ENCODE measurements around the gene CMA1.
"Not testable (repeated sequence)": the region's sequence is repeated elsewhere in the genome, so short reads cannot be mapped to it uniquely, and the experiment has no call there.

Gene CMA1, protein sequence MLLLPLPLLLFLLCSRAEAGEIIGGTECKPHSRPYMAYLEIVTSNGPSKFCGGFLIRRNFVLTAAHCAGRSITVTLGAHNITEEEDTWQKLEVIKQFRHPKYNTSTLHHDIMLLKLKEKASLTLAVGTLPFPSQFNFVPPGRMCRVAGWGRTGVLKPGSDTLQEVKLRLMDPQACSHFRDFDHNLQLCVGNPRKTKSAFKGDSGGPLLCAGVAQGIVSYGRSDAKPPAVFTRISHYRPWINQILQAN

GRCh38 chr14:24508155-24508840 is at the start of gene CMA1:
TSS of gene CMA1 (minus strand) at chr14:24508265. CDS start at chr14:24508235, 30 bp downstream.
- no peak for DNase-seq (ENCODE audit: low spot score in 2 of 2)
- no peak within 1 kb of the TSS for H3K4me3 ChIP-seq
- H3K9me3 ChIP-seq, result no peaks in the 10 kb centered on the region
- no peaks in the 10 kb centered on the region for H3K27me3 ChIP-seq (ENCODE audit: low read depth)
- no peaks in the 10 kb centered on the region for H3K4me1 ChIP-seq
- in situ Hi-C loops (cut with MboI; ENCODE audit: low sequenced_read_pairs), result no loop called here
- no peaks in the 10 kb centered on the region for H3K36me3 ChIP-seq (replicated peaks)

- no peak for DNase-seq (ENCODE audit: low spot score in 2 of 2)
- in situ Hi-C loops (cut with MboI; ENCODE audit: low sequenced_read_pairs), result no loop called here
- H3K4me1 ChIP-seq, result no peaks in the 10 kb centered on the region
- no peaks in the 10 kb centered on the region for H3K27me3 ChIP-seq (ENCODE audit: low read depth)
- no peaks in the 10 kb centered on the region for H3K9me3 ChIP-seq
- no peak overlapping the region for H3K4me3 ChIP-seq
- H3K36me3 ChIP-seq (replicated peaks), result no peaks in the 10 kb centered on the region
Measured at GRCh38 chr14:24556756-24557155, 48.7 kb upstream of the CMA1 start.

DNA sequence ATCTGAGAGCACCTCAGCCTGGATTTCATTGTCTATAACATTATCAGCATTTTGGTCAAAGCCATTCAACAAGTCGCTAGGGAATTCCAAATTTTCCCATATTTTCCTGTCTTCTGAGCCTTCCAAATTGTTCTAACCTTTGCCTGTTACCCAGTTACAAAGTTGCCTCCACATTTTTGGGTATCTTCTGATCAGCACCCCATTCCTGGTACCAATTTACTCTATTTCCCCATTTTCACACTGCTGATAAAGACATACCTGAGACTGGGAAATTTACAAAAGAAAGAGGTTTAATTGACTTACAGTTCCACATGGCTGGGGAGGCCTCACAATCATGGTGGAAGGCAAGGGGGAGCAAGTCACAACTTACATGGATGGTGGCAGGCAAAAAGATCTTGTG is 41.0 kb upstream of the CMA1 start:
- H3K4me1 ChIP-seq; in situ Hi-C loops (cut with MboI; ENCODE audit: low sequenced_read_pairs); H3K4me3 ChIP-seq; H3K27me3 ChIP-seq (ENCODE audit: low read depth); H3K9me3 ChIP-seq; H3K36me3 ChIP-seq (replicated peaks); DNase-seq (ENCODE audit: low spot score in 2 of 2): not testable (repeated sequence)

DNA sequence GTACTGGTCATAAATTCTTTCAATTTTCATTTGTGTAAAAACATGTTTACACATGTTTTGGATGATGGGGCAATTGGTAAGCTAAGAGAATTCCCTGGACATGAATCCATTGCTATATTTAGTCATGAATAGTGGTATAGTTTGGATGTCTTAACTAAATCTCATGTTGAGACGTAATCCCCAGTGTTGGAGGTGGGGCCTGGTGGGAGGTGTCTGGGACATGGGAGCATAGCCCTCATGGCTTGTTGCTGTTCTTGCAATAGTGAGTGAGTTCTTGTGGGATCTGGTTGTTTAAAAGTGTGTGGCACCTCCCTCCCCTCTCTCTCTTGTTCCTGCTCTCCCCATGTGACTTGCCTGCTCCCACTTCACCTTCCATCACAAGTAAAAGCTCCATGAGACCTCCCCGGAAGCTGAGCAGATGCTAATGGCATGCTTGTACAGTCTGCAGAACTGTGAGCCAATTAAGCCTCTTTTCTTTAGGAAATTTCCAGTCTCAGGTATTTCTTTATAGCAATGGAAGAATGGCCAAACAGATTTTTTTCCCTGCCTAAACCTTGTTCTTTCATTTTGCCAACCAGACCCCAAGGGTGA is 34.4 kb upstream of the CMA1 start:
- no peak for DNase-seq (ENCODE audit: low spot score in 2 of 2)
- no peak overlapping the region for H3K4me3 ChIP-seq
- H3K36me3 ChIP-seq (replicated peaks), result no peaks in the 10 kb centered on the region
- H3K9me3 ChIP-seq, result no peaks in the 10 kb centered on the region
- no peaks in the 10 kb centered on the region for H3K27me3 ChIP-seq (ENCODE audit: low read depth)
- H3K4me1 ChIP-seq, result no peaks in the 10 kb centered on the region
- in situ Hi-C loops (cut with MboI; ENCODE audit: low sequenced_read_pairs), result no loop called here

GRCh38 chr14:24535737-24536136 is 27.7 kb upstream of the CMA1 start:
- no peak for DNase-seq (ENCODE audit: low spot score in 2 of 2)
- H3K4me1 ChIP-seq, result no peaks in the 10 kb centered on the region
- no peaks in the 10 kb centered on the region for H3K9me3 ChIP-seq
- no peaks in the 10 kb centered on the region for H3K27me3 ChIP-seq (ENCODE audit: low read depth)
- H3K4me3 ChIP-seq, result no peak overlapping the region
- in situ Hi-C loops (cut with MboI; ENCODE audit: low sequenced_read_pairs), result no loop called here
- no peaks in the 10 kb centered on the region for H3K36me3 ChIP-seq (replicated peaks)

- Histone ChIP-seq H3K4me3 (no peak overlapping the region), H3K36me3 (replicated peaks) (no peaks in the 10 kb centered on the region), H3K4me1 (no peaks in the 10 kb centered on the region), H3K27me3 (ENCODE audit: low read depth) (no peaks in the 10 kb centered on the region), H3K9me3 (no peaks in the 10 kb centered on the region)
- in situ Hi-C loops (cut with MboI; ENCODE audit: low sequenced_read_pairs), result no loop called here
- no peak for DNase-seq (ENCODE audit: low spot score in 2 of 2)
Measured at GRCh38 chr14:24534286-24534685, 26.2 kb upstream of the CMA1 start.

- H3K4me1 ChIP-seq; H3K9me3 ChIP-seq; DNase-seq (ENCODE audit: low spot score in 2 of 2); in situ Hi-C loops (cut with MboI; ENCODE audit: low sequenced_read_pairs); H3K4me3 ChIP-seq; H3K36me3 ChIP-seq (replicated peaks); H3K27me3 ChIP-seq (ENCODE audit: low read depth): not testable (repeated sequence)
Measured at GRCh38 chr14:24525877-24526620, 18.0 kb upstream of the CMA1 start.

- H3K36me3 ChIP-seq (replicated peaks), result no peaks in the 10 kb centered on the region
- in situ Hi-C loops (cut with MboI; ENCODE audit: low sequenced_read_pairs), result no loop called here
- no peaks in the 10 kb centered on the region for H3K4me1 ChIP-seq
- no peaks in the 10 kb centered on the region for H3K9me3 ChIP-seq
- no peak overlapping the region for H3K4me3 ChIP-seq
- no peak for DNase-seq (ENCODE audit: low spot score in 2 of 2)
- H3K27me3 ChIP-seq (ENCODE audit: low read depth), result no peaks in the 10 kb centered on the region
Measured at GRCh38 chr14:24518851-24519250, 10.8 kb upstream of the CMA1 start.

- Histone ChIP-seq H3K4me1 (no peaks in the 10 kb centered on the region), H3K36me3 (replicated peaks) (no peaks in the 10 kb centered on the region), H3K9me3 (no peaks in the 10 kb centered on the region), H3K4me3 (no peak overlapping the region), H3K27me3 (ENCODE audit: low read depth) (no peaks in the 10 kb centered on the region)
- DNase-seq (ENCODE audit: low spot score in 2 of 2), result no peak
- in situ Hi-C loops (cut with MboI; ENCODE audit: low sequenced_read_pairs), result no loop called here
Measured at GRCh38 chr14:24514209-24514608, 6.1 kb upstream of the CMA1 start.

DNA sequence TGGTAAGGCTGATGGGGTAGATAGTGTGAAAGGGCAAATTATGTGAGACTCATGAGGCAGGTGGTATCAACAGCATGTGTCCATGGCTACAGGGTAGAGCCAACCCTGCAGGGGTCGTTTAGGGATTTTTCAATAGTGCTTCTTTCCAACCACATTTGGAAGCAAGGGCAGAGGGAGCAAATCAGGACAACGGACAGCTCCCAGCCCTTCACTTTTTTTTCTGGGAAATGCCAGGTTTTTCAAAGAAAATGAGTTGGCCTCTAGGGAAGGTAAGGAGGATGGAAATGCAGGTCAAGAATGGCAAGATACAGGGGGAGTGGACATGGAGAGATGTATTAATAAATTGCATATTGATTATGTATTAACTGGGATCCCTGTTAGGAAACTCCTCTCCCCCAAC is 4.9 kb upstream of the CMA1 start:
- Histone ChIP-seq H3K4me1 (no peaks in the 10 kb centered on the region), H3K9me3 (no peaks in the 10 kb centered on the region), H3K4me3 (no peak overlapping the region), H3K36me3 (replicated peaks) (no peaks in the 10 kb centered on the region), H3K27me3 (ENCODE audit: low read depth) (no peaks in the 10 kb centered on the region)
- no peak for DNase-seq (ENCODE audit: low spot score in 2 of 2)
- in situ Hi-C loops (cut with MboI; ENCODE audit: low sequenced_read_pairs), result no loop called here

DNA sequence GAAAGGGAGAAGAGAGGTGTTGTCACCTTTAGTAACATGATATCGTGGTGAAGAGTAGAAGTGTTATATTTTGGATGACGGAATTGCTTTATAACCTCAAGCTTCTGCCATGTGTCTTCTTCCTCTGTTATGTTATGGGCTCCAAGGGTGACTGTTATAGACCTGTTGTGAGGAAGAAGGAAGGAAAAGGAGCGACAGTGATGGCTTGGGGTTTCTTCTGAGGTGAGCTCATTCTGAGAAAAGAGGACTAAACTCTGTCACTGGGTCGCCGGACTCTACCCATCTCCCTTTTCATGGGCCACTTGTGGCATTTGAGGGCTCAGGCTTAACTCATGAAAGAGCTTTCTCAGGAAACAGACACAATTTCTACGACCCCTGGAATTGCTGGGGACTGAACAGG is 1.6 kb downstream of the CMA1 start:
- no peaks in the 10 kb centered on the region for H3K36me3 ChIP-seq (replicated peaks)
- no peaks in the 10 kb centered on the region for H3K27me3 ChIP-seq (ENCODE audit: low read depth)
- in situ Hi-C loops (cut with MboI; ENCODE audit: low sequenced_read_pairs), result no loop called here
- H3K4me1 ChIP-seq, result no peaks in the 10 kb centered on the region
- no peak for DNase-seq (ENCODE audit: low spot score in 2 of 2)
- no peak overlapping the region for H3K4me3 ChIP-seq
- no peaks in the 10 kb centered on the region for H3K9me3 ChIP-seq

DNA sequence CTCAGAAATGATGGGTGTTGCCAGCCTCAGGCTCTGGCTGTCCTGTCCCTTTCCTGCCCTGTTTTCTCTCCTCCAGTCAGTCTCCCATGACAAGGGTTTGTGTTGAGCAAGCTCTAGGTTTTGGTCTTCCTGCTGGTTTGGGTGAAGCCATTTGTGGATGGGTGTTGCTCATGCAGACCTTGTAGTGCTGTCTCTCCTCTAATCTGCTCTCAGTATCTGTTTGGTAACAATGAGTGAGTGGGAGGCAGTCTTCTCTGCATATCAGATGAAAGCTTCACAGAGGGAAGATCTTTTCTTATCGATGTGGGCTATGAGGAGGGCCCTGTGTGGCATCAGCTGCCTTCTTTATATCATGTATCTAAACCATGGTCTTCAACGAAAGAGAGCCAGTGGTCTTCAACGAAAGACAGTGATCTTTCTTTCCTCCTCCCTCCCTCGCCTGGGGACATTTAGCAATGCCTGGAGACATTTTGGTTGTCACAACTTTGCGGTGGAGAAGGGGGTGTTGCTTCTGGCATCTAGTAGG is 3.6 kb downstream of the CMA1 start:
- Histone ChIP-seq H3K4me1 (no peaks in the 10 kb centered on the region), H3K27me3 (ENCODE audit: low read depth) (no peaks in the 10 kb centered on the region), H3K9me3 (no peaks in the 10 kb centered on the region), H3K36me3 (replicated peaks) (no peaks in the 10 kb centered on the region), H3K4me3 (no peak overlapping the region)
- DNase-seq (ENCODE audit: low spot score in 2 of 2), result no peak
- in situ Hi-C loops (cut with MboI; ENCODE audit: low sequenced_read_pairs), result no loop called here

DNA sequence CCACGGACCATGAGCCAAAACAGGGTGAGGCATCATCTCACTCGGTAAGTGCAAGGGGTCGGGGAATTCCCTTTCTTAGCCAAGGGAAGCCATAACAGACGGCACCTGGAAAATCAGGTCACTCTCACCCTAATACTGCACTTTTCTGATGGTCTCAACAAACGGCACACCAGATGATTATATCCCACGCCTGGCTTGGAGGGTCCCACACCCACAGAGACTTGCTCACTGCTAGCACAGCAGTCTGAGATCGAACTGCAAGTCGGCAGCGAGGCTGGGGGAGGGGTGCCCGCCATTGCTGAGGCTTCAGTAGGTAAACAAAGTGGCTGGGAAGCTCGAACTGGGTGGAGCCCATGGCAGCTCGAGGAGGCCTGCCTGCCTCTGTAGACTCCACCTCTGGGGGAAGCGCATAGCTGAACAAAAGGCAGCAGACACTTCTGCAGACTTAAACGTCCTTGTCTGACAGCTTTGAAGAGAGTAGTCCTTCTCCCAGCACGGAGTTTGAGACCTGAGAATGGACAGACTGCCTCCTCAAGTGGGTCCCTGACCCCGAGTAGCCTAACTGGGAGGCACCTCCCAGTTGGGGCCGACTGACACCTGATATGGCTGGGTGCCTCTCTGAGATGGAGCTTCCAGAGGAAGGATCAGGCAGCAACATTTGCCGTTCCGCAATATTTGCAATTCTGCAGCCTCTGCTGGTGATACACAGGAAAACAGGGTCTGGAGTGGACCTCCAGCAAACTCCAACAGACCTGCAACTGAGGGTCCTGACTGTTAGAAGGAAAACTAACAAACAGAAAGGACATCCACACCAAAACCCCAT is 16.3 kb downstream of the CMA1 start:
- H3K9me3 ChIP-seq; H3K36me3 ChIP-seq (replicated peaks); H3K27me3 ChIP-seq (ENCODE audit: low read depth); in situ Hi-C loops (cut with MboI; ENCODE audit: low sequenced_read_pairs); H3K4me1 ChIP-seq; H3K4me3 ChIP-seq; DNase-seq (ENCODE audit: low spot score in 2 of 2): not testable (repeated sequence)

Measured in HAP-1 (cell line).